Prostate gland (tissue), 2 donors: ENCODE measurements around the gene NUDT7. TPM values are rescaled to one million over a fixed set of nuclear protein-coding genes. Genes with fewer than 3 reads are reported as not detected.

Experiments
- DNase-seq: peaks from one replicate; pipeline ENCODE4 v3.0.0-alpha.2; 2019; ENCODE audit warnings: low spot score
- H3K27ac ChIP-seq, 2 donors: fragments of 200-600 bp; sonication (generic); 2 replicates each; pipeline ENCODE4 v1.5.1; 2017 to 2019
- H3K27me3 ChIP-seq: fragments of 200-600 bp; sonication (generic); replicated peaks from 2 replicates; pipeline ENCODE4 v1.5.1; 2019; ENCODE audit not compliant: insufficient read depth
- H3K36me3 ChIP-seq, 2 donors: fragments of 200-600 bp; sonication (generic); 1 replicate in 1 of 2; 2 replicates in 1 of 2; pipeline versions ENCODE4 v1.5.1 to v1.8.1; 2017 to 2019
- H3K4me1 ChIP-seq: fragments of 200-600 bp; sonication (generic); replicated peaks from 2 replicates; pipeline ENCODE4 v1.5.1; 2019
- H3K4me3 ChIP-seq, 2 donors: fragments of 200-600 bp; sonication (generic); 2 replicates each; pipeline ENCODE4 v1.5.1; 2017 to 2019
- H3K9me3 ChIP-seq: fragments of 200-600 bp; sonication (generic); 2 replicates; pipeline ENCODE4 v1.5.1; 2017
- CTCF ChIP-seq, 4 experiments: fragments of 200-600 bp in 2 of 4; fragments of 450-650 bp in 2 of 4; sonication (generic) in 2 of 4; IDR thresholded peaks; 1 replicate in 3 of 4; 2 replicates in 1 of 4; pipeline ENCODE4 v1.5.1; 2016 to 2019; ENCODE audit warnings: antibody characterized with exemption in 4 of 4, mild to moderate bottlenecking in 2 of 4, moderate library complexity in 2 of 4
- POLR2A ChIP-seq: fragments of 450-650 bp; IDR thresholded peaks from one replicate; pipeline ENCODE4 v1.6.1; 2016; ENCODE audit warnings: antibody characterized with exemption, mild to moderate bottlenecking
- POLR2AphosphoS5 ChIP-seq: sonication (generic); formaldehyde crosslinking; IDR thresholded peaks from one replicate; pipeline ENCODE4 v1.6.1; 2017; ENCODE audit warnings: antibody characterized with exemption
- WGBS: methylation state at CpG from one replicate; pipeline ENCODE4 v1.1.5; 2018; 5-methylcytosine and 5-hydroxymethylcytosine counted together
- intact Hi-C: fragments of 100-400 bp; cut with DNase I; formaldehyde crosslinking; loops from one replicate; pipeline ENCODE4 v1.14.2; 2022
- total RNA-seq, 2 donors: library from RNA; depleted of rRNA; stranded (reverse); fragments of >200 nt; gene quantifications; one replicate each; pipeline ENCODE4 v1.1.0, GENCODE V29; 2016

Gene NUDT7
- total RNA-seq, 2 donors from 2014 or later, result 18.7 to 20.0 TPM

- no peak overlapping the region for H3K4me3 ChIP-seq
- no peaks in the 10 kb centered on the region for H3K36me3 ChIP-seq
- H3K9me3 ChIP-seq, result no peaks in the 10 kb centered on the region
- 13% methylated on average over 11 of the region's 11 CpGs for WGBS
- DNase-seq, result no peak
- peaks cover 9% of the 10 kb centered on the region for H3K4me1 ChIP-seq
- intact Hi-C loops, result no loop called here
- peaks cover 14% of the 10 kb centered on the region for H3K27me3 ChIP-seq
- TF ChIP-seq POLR2AphosphoS5 (no peak), POLR2A (no peak)
- H3K27ac ChIP-seq, result no peak overlapping the region
Observed at GRCh38 chr16:77790009-77790372, 67.7 kb downstream of the NUDT7 start.

- Histone ChIP-seq H3K36me3 (no peaks in the 10 kb centered on the region), H3K27me3 (peaks cover 14% of the 10 kb centered on the region), H3K27ac (no peak overlapping the region), H3K9me3 (no peaks in the 10 kb centered on the region), H3K4me1 (peaks cover 9% of the 10 kb centered on the region), H3K4me3 (no peak overlapping the region)
- WGBS, result 51% methylated on average over 3 of the region's 3 CpGs
- intact Hi-C loops, result no loop called here
- TF ChIP-seq CTCF (IDR thresholded peaks at IDR 0.05) (no peak), POLR2A (no peak), POLR2AphosphoS5 (no peak)
- DNase-seq, result no peak
Observed at GRCh38 chr16:77790912-77791311, 68.6 kb downstream of the NUDT7 start.

Other genes starting within 250 kb of the NUDT7 start
- gene VAT1L, start 66.0 kb downstream of the NUDT7 start, total RNA-seq, result 1 to 10 TPM in 1 of 2 donors, under 1 TPM in 1; 0.05 to 4.4 TPM